DND-41 (cell line): ENCODE measurements around the gene AREG.

Source experiments
- ATAC-seq: fragments of 200-7000 bp; cut with Tn5 transposase; 3 replicates; pipeline ENCODE4 v1.9.1; 2021; ENCODE audit warnings: low read depth; ENCODE audit not compliant: insufficient read depth
- DNase-seq: peaks from one replicate; pipeline ENCODE4 v3.0.0-alpha.2; 2020
- H2AFZ ChIP-seq: 2 replicates; pipeline ENCODE4 v1.6.0; 2012; ENCODE audit warnings: low read depth, low read length
- H3K27ac ChIP-seq: 2 replicates; pipeline ENCODE4 v1.5.1; 2012; ENCODE audit warnings: low read length, inconsistent platforms
- H3K27me3 ChIP-seq: fragments of 200-600 bp; sonication (generic); 2 replicates; pipeline ENCODE4 v1.6.0; 2012; ENCODE audit warnings: low read length, mild to moderate bottlenecking, inconsistent platforms; ENCODE audit not compliant: insufficient read depth, poor library complexity
- H3K36me3 ChIP-seq: 2 replicates; pipeline ENCODE4 v1.5.1; 2012; ENCODE audit warnings: low read length, inconsistent platforms; ENCODE audit not compliant: insufficient read depth
- H3K4me1 ChIP-seq: 2 replicates; pipeline ENCODE4 v1.5.1; 2012; ENCODE audit warnings: mild to moderate bottlenecking, low read length; ENCODE audit not compliant: insufficient read depth
- H3K4me2 ChIP-seq: 2 replicates; pipeline ENCODE4 v1.6.0; 2012; ENCODE audit warnings: mild to moderate bottlenecking, moderate library complexity, low read length, inconsistent platforms; ENCODE audit not compliant: insufficient read depth
- H3K4me3 ChIP-seq, 2 experiments: fragments of 200-600 bp in 1 of 2; shearing (Covaris generic) in 1 of 2; 2 replicates each; pipeline ENCODE4 v1.5.1; 2012 to 2016; ENCODE audit warnings: inconsistent platforms in 2 of 2, low read length in 2 of 2, mild to moderate bottlenecking in 2 of 2, low read depth in 1 of 2, moderate library complexity in 1 of 2
- H3K79me2 ChIP-seq: 2 replicates; pipeline ENCODE4 v1.6.0; 2012; ENCODE audit warnings: low read length, inconsistent platforms; ENCODE audit not compliant: insufficient read depth
- H3K9ac ChIP-seq: 2 replicates; pipeline ENCODE4 v1.6.0; 2012; ENCODE audit warnings: low read depth, mild to moderate bottlenecking, inconsistent platforms, low read length, moderate library complexity
- H3K9me3 ChIP-seq: 2 replicates; pipeline ENCODE4 v1.5.1; 2012; ENCODE audit warnings: low read length, moderate library complexity, mild to moderate bottlenecking, inconsistent platforms; ENCODE audit not compliant: insufficient read depth, severe bottlenecking
- H4K20me1 ChIP-seq: 2 replicates; pipeline ENCODE4 v1.6.0; 2012; ENCODE audit warnings: low read length; ENCODE audit not compliant: insufficient read depth
- CTCF ChIP-seq: IDR thresholded peaks from 2 replicates; pipeline ENCODE4 v1.5.1; 2012; ENCODE audit warnings: borderline replicate concordance, low read length, moderate library complexity, mild to moderate bottlenecking; ENCODE audit not compliant: poor library complexity, severe bottlenecking; ENCODE audit errors: extremely low read depth
- EZH2 ChIP-seq: IDR thresholded peaks from 3 replicates; pipeline ENCODE4 v1.6.1; 2012; ENCODE audit warnings: borderline replicate concordance, low read depth, mild to moderate bottlenecking, moderate library complexity, low read length, inconsistent platforms; ENCODE audit not compliant: severe bottlenecking

The AREG gene

GRCh38 chr4:74408639-74409038, 36.3 kb upstream of the AREG start:
- Histone ChIP-seq H4K20me1 (no peaks in the 10 kb centered on the region), H3K36me3 (no peaks in the 10 kb centered on the region), H3K9me3 (no peaks in the 10 kb centered on the region), H3K4me2 (no peak overlapping the region), H3K27me3 (no peaks in the 10 kb centered on the region), H3K27ac (no peak overlapping the region), H3K4me1 (no peaks in the 10 kb centered on the region), H3K4me3 (no peak overlapping the region), H3K9ac (no peak overlapping the region), H3K79me2 (no peaks in the 10 kb centered on the region), H2AFZ (no peak overlapping the region)
- no peak for ATAC-seq
- TF ChIP-seq EZH2 (no peak), CTCF (no peak)
- no peak for DNase-seq

GRCh38 chr4:74410272-74410671, 34.7 kb upstream of the AREG start:
- no peaks in the 10 kb centered on the region for H3K4me1 ChIP-seq
- DNase-seq (no peak), ATAC-seq (no peak)
- no peaks in the 10 kb centered on the region for H3K27me3 ChIP-seq
- no peak overlapping the region for H3K4me3 ChIP-seq
- H3K4me2 ChIP-seq = no peak overlapping the region
- H4K20me1 ChIP-seq = no peaks in the 10 kb centered on the region
- H3K9me3 ChIP-seq = no peaks in the 10 kb centered on the region
- H2AFZ ChIP-seq = no peak overlapping the region
- H3K9ac ChIP-seq = no peak overlapping the region
- no peaks in the 10 kb centered on the region for H3K79me2 ChIP-seq
- H3K27ac ChIP-seq = no peak overlapping the region
- H3K36me3 ChIP-seq = no peaks in the 10 kb centered on the region
- TF ChIP-seq EZH2 (no peak), CTCF (no peak)

- no peak overlapping the region for H3K4me3 ChIP-seq
- DNase-seq = no peak
- H4K20me1 ChIP-seq = no peaks in the 10 kb centered on the region
- no peak overlapping the region for H3K4me2 ChIP-seq
- no peaks in the 10 kb centered on the region for H3K79me2 ChIP-seq
- no peak for TF ChIP-seq CTCF
- TF ChIP-seq EZH2 = no peak
- no peaks in the 10 kb centered on the region for H3K36me3 ChIP-seq
- no peaks in the 10 kb centered on the region for H3K4me1 ChIP-seq
- ATAC-seq = no peak
- H2AFZ ChIP-seq = no peak overlapping the region
- H3K27ac ChIP-seq = no peak overlapping the region
- H3K9ac ChIP-seq = no peak overlapping the region
- H3K9me3 ChIP-seq = no peaks in the 10 kb centered on the region
- H3K27me3 ChIP-seq = no peaks in the 10 kb centered on the region
These were observed 32.7 kb upstream of the AREG start for GRCh38 chr4:74412225-74412624.

- Histone ChIP-seq H3K9me3 (no peaks in the 10 kb centered on the region), H3K4me2 (no peak overlapping the region), H3K27me3 (no peaks in the 10 kb centered on the region), H3K4me3 (no peak overlapping the region), H3K4me1 (no peaks in the 10 kb centered on the region), H3K79me2 (no peaks in the 10 kb centered on the region), H3K36me3 (no peaks in the 10 kb centered on the region), H4K20me1 (no peaks in the 10 kb centered on the region), H3K27ac (no peak overlapping the region), H2AFZ (no peak overlapping the region), H3K9ac (no peak overlapping the region)
- DNase-seq = no peak
- no peak for TF ChIP-seq CTCF
- no peak for TF ChIP-seq EZH2
- ATAC-seq = no peak
These were observed 31.7 kb upstream of the AREG start for GRCh38 chr4:74413265-74413664.
